GM18502 (cell line): ENCODE measurements around the gene ERC1.
"Not testable (repeated sequence)": the region's sequence is repeated elsewhere in the genome, so short reads cannot be mapped to it uniquely, and the experiment has no call there.

Experiments
- ATAC-seq: cut with Tn5 transposase; IDR thresholded peaks from one replicate; pipeline ENCODE4 v1.9.1; 2021; ENCODE audit warnings: mild to moderate bottlenecking; ENCODE audit not compliant: unreplicated experiment, poor library complexity

Gene ERC1

GRCh38 chr12:1065629-1066028 is 74.6 kb downstream of the ERC1 start:
- ATAC-seq, result no peak

- no peak for ATAC-seq
Measured at GRCh38 chr12:1069846-1070245, 78.8 kb downstream of the ERC1 start.

DNA sequence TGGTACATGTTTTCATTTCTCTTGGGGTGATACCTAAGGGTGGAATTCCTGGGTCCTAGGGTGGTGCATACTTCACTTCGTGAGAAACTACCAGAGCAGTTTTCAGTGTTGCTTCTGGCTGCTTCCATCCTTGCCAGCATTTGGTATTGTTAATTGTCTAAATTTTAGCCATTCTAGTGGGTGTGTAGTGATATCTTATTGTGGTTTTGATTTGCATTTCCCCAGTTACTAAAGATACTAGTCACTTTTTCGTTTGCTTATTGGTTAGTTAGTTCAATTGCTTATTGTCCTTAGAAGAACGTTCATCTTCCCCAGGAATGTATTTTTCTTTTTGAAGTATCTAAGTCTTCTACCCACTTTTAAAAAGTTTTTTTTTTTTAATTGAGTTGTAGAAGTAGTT is 80.2 kb downstream of the ERC1 start:
- ATAC-seq, result no peak

DNA sequence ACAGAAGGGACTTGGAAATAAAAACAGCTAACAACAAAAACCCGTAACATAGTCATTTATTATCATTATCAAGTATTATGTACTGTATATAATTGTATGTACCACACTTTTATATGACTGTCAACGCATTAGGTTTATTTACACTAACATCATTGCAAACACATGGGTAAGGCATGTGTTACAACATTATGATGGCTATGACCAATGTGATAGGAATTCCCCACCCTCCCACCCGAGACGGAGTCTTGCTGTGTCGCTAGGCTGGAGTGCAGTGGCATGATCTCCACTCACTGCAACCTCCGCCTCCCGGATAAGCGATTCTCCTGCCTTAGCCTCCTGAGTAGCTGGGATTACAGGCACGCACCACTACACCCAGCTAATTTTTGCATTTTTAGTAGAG is 82.6 kb downstream of the ERC1 start:
- ATAC-seq, result no peak

- ATAC-seq, result no peak
Measured at GRCh38 chr12:1077036-1077803, 86.2 kb downstream of the ERC1 start.

DNA sequence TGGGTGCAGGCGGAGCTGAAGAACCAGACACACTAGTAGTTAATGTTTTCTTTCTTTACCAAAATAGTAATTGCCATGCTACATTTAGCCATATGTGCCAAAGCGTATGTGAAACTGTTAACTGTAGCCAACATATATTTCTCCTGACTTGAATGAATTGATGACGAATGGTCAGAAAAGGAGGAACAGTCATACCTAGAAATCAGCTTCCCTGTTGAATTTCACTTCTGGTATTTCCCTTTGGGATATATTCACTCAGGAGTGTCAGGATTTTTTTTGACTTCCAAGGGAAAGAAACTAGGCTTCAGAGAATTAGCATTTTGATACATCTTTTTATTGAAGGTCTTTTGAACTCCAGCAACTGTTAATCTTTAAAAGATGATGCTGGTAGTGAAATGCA is 87.0 kb downstream of the ERC1 start:
- ATAC-seq, result no peak

DNA sequence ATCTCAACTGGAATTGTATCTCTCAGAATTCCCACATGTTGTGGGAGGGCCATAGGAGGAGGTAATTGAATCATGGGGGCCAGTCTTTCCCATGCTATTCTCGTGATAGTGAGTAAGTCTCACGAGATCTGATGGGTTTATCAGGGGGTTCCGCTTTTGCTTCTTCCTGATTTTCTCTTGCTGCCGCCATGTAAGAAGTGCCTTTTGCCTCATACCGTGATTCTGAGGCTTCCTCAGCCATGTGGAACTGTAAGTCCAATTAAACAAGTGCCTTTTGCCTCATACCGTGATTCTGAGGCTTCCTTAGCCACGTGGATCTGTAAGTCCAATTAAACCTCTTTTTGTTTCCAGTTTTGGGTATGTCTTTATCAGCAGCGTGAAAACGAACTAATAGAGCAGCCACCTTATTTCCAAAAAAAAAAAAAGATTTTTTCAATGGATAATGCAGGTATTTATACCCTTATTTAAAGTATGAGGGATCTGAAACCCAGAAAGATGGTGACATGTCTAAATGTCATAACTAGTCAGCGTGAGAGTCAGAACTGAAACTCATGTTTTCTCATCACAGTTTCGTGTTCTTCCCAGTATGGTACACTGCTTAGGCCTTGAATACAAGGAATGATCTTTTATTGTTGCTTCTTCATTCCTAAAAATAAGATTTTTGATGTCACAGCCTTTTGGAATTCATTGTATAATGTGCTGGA is 89.6 kb downstream of the ERC1 start:
- no peak for ATAC-seq

DNA sequence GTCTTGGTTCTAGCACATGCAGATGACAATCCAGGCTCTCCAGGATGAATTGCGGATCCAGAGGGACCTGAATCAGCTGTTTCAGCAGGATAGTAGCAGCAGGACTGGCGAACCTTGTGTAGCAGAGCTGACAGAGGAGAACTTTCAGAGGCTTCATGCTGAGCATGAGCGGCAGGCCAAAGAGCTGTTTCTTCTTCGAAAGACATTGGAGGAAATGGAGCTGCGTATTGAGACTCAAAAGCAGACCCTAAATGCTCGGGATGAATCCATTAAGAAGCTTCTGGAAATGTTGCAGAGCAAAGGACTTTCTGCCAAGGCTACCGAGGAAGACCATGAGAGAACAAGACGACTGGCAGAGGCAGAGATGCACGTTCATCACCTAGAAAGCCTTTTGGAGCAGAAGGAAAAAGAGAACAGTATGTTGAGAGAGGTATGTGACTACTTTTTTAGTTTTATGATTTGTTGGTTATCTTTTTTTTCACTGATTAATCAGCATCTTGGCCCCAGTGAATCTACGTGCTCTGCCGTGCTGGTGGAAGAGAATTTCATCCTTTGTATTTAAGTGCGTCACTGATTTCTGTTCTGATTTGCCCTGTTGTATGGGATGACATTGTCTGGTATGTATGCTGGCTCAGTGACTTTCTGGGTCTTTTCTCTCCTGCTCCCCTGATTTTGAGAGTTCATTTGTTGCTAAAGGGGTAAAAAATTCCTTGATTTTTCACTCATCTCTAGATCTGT is 92.3 kb downstream of the ERC1 start:
- no peak for ATAC-seq

- ATAC-seq, result no peak
Measured at GRCh38 chr12:1083889-1084262, 92.9 kb downstream of the ERC1 start.

GRCh38 chr12:1091350-1091749 is 100.3 kb downstream of the ERC1 start:
- ATAC-seq, result no peak

DNA sequence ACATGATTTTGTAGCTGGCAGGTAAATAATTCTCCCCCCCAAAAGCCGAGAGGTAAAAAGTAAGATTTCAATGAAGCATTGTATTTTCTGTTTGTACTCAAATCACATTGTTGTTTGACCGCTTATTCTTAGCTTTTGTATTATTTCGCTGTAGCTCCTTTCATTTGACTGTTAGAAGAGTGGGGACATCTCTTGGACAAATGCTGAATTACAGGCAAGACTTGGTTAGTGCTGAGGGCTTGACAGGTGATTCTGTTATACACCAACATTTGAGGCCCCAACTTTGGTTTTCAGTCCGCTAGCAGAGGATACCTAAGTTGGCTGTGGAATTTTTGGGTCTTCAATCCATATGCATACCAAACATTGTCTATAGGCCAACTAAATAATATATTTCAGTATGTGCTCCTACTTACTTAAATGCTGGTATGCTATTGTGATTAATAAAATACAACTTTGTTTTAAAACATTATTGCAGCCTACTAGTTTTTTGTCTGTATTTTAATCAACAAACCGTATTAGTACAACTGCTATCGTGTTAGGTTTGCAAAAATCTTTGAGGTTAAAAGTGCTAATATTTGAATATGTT is 102.2 kb downstream of the ERC1 start:
- ATAC-seq, result no peak

DNA sequence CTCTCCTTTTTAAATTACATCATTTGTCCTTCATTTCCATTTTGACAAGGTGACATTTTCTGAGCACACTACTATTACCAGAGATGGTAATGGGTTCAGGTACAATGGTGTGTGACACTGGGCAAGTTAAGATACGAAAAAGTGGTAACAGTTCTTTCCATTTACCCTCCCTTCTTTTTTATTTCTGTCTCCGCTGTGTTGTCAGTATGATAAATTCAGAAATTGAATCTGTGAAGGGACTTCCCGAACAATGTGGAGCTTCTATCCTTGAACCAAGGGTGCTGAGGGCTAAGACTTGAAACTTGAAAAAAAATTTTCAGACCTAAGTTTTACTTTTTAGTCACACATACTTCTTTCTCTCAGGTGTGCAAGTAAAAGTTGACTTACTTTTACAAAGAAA is 103.7 kb downstream of the ERC1 start:
- no peak for ATAC-seq

DNA sequence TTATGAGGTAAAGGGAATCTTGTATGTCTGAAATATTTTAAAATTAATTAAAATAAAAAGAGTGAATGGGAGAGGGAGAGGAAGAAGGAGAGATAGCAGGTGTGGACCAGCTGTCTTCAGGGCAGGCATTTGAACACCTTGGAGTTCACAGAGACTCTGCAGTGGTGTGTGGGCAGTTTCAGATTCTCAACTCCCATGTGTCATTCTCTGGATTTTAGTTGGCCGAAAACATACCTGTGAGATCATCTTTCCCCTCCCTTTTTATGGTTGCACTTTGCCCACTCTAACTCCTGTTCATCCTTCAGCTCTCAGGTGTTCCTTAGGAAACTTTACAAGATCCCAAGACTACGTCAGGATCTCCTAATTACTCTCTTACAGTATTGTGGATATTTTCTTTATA is 108.1 kb downstream of the ERC1 start:
- ATAC-seq, result no peak

- not testable (repeated sequence) for ATAC-seq
Measured at GRCh38 chr12:1099618-1100017, 108.6 kb downstream of the ERC1 start.

- ATAC-seq, result no peak
Measured at GRCh38 chr12:1102115-1102514, 111.1 kb downstream of the ERC1 start.

GRCh38 chr12:1102791-1103450 is 111.9 kb downstream of the ERC1 start:
- ATAC-seq, result no peak

- no peak for ATAC-seq
Measured at GRCh38 chr12:1103632-1104031, 112.6 kb downstream of the ERC1 start.

- ATAC-seq, result no peak
Measured at GRCh38 chr12:1104088-1104800, 113.2 kb downstream of the ERC1 start.

GRCh38 chr12:1107669-1108068 is 116.6 kb downstream of the ERC1 start:
- ATAC-seq, result no peak

GRCh38 chr12:1108276-1108675 is 117.3 kb downstream of the ERC1 start:
- peak; percentile 76 for ATAC-seq
